Upper lobe of right lung (tissue), 1 donor: ENCODE measurements around the gene FBLIM1. TPM values are rescaled to one million over a fixed set of nuclear protein-coding genes. Genes with fewer than 3 reads are reported as not detected.

Experiments
- ATAC-seq: fragments of 200-7000 bp; cut with Tn5 transposase; one replicate; pipeline ENCODE4 v1.9.1; 2020; ENCODE audit warnings: mild to moderate bottlenecking, moderate library complexity
- DNase-seq: peaks from one replicate; pipeline ENCODE4 v3.0.0-alpha.2; 2020
- H3K27ac ChIP-seq: fragments of 200-600 bp; one replicate; pipeline ENCODE4 v1.8.0; 2022
- H3K27me3 ChIP-seq: fragments of 200-600 bp; one replicate; pipeline ENCODE4 v1.8.0; 2022; ENCODE audit warnings: mild to moderate bottlenecking
- H3K36me3 ChIP-seq: fragments of 200-600 bp; one replicate; pipeline ENCODE4 v1.8.0; 2022
- H3K4me1 ChIP-seq: fragments of 200-600 bp; one replicate; pipeline ENCODE4 v1.8.0; 2022
- H3K4me3 ChIP-seq: fragments of 200-600 bp; one replicate; pipeline ENCODE4 v1.8.0; 2022; ENCODE audit warnings: mild to moderate bottlenecking
- H3K9me3 ChIP-seq: fragments of 200-600 bp; one replicate; pipeline ENCODE4 v1.8.0; 2022
- CTCF ChIP-seq: fragments of 200-600 bp; IDR thresholded peaks from one replicate; pipeline ENCODE4 v1.8.0; 2022; ENCODE audit warnings: antibody characterized with exemption
- intact Hi-C: fragments of 100-400 bp; cut with DNase I; formaldehyde crosslinking; loops from one replicate; pipeline ENCODE4 v1.11.0; 2022
- total RNA-seq: library from RNA; stranded (reverse); fragmentation: NEBNext Ultra II Directional; extraction: Animal tissue kit (Norgen Biotek cat#: 25700); gene quantifications from one replicate; pipeline ENCODE4 v1.2.1, GENCODE V29; 2021
- donor health status: DM: no; HTN: yes; CAD: no; lungs with severe emphysema.

The FBLIM1 gene
- total RNA-seq, 1 donor from 2014 or later: 39.0 TPM

GRCh38 chr1:15723631-15724246, 34.9 kb upstream of the FBLIM1 start:
- Histone ChIP-seq H3K4me3 (no peak overlapping the region), H3K36me3 (peaks cover 91% of the 10 kb centered on the region), H3K27me3 (no peaks in the 10 kb centered on the region), H3K27ac (no peak overlapping the region), H3K4me1 (no peaks in the 10 kb centered on the region), H3K9me3 (no peaks in the 10 kb centered on the region)
- no peak for TF ChIP-seq CTCF
- ATAC-seq: no peak
- intact Hi-C loops: no loop called here
- DNase-seq: no peak

- H3K9me3 ChIP-seq: no peaks in the 10 kb centered on the region
- TF ChIP-seq CTCF: no peak
- H3K4me3 ChIP-seq: no peak overlapping the region
- no peak for ATAC-seq
- intact Hi-C loops: no loop called here
- DNase-seq: no peak
- H3K27ac ChIP-seq: no peak overlapping the region
- H3K4me1 ChIP-seq: no peaks in the 10 kb centered on the region
- peaks cover 91% of the 10 kb centered on the region for H3K36me3 ChIP-seq
- H3K27me3 ChIP-seq: no peaks in the 10 kb centered on the region
Observed at GRCh38 chr1:15724949-15725880, 33.4 kb upstream of the FBLIM1 start.

GRCh38 chr1:15726508-15726907, 32.1 kb upstream of the FBLIM1 start:
- no peak for DNase-seq
- Histone ChIP-seq H3K4me3 (no peak overlapping the region), H3K9me3 (no peaks in the 10 kb centered on the region), H3K4me1 (no peaks in the 10 kb centered on the region), H3K27me3 (no peaks in the 10 kb centered on the region), H3K36me3 (peaks cover 91% of the 10 kb centered on the region), H3K27ac (no peak overlapping the region)
- intact Hi-C loops: no loop called here
- no peak for TF ChIP-seq CTCF
- ATAC-seq: no peak

- DNase-seq (no peak), ATAC-seq (no peak)
- Histone ChIP-seq H3K4me1 (no peaks in the 10 kb centered on the region), H3K9me3 (no peaks in the 10 kb centered on the region), H3K36me3 (peaks cover 92% of the 10 kb centered on the region), H3K4me3 (no peak overlapping the region), H3K27ac (no peak overlapping the region), H3K27me3 (no peaks in the 10 kb centered on the region)
- intact Hi-C loops: no loop called here
- no peak for TF ChIP-seq CTCF
Observed at GRCh38 chr1:15727021-15727420, 31.6 kb upstream of the FBLIM1 start.

- Histone ChIP-seq H3K4me1 (no peaks in the 10 kb centered on the region), H3K9me3 (no peaks in the 10 kb centered on the region), H3K27me3 (no peaks in the 10 kb centered on the region), H3K4me3 (no peak overlapping the region), H3K36me3 (peaks cover 92% of the 10 kb centered on the region), H3K27ac (no peak overlapping the region)
- DNase-seq (no peak), ATAC-seq (no peak)
- no peak for TF ChIP-seq CTCF
- intact Hi-C loops: no loop called here
Observed at GRCh38 chr1:15727424-15727823, 31.2 kb upstream of the FBLIM1 start.
